ENCODE results near the gene PTPN5.
A peak's percentile ranks its signal among the peaks of the same experiment; 100 is the strongest.

PTPN5 gene

DNA sequence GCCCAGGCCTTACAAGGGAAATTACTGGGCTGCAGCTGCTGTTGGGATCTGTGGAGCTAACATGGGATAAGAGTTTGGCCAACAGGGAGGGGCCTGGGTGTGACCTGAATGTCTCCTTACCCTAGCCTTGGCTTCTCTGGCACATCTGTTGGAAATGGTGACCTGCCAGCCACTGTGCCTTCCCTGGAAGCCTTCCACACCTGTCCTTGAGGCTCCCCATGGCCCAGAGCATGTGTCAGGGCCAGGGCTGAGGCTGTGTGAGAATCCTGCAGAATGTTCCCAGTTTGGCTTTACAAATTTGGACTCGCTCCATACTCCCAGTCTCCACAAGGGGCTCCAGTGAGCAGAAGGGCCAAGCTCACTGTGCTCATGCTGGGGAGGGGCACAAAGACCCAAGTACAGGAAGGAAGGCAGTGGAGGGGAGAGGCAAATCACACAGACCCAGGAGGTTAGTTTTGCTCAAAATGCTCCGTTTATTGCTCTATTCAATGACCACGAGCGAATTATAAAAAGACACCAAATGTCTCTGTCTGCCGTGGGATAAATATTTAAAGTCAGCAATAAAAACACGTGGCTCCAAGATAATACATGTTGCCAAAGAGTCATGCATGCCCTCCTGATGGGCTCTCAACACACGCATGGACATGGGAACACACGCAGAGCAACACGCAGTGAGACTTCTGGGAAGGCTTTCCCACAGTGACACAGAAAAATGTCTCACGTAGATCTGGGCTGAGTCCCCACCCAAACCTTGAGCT is 63.9 kb downstream of the PTPN5 start:
- Histone ChIP-seq H3K27me3 (ENCODE audit: insufficient read depth, low read depth, severe bottlenecking) (no peaks in the 10 kb centered on the region), H3K27ac (no peak overlapping the region), H3K9me3 (ENCODE audit: severe bottlenecking) (no peaks in the 10 kb centered on the region), H3K4me3 (ENCODE audit: low read depth, low read length) (no peak overlapping the region), H3K36me3 (no peaks in the 10 kb centered on the region)
- DNase-seq: peak; percentile 67
- TF ChIP-seq, protein P1, sequence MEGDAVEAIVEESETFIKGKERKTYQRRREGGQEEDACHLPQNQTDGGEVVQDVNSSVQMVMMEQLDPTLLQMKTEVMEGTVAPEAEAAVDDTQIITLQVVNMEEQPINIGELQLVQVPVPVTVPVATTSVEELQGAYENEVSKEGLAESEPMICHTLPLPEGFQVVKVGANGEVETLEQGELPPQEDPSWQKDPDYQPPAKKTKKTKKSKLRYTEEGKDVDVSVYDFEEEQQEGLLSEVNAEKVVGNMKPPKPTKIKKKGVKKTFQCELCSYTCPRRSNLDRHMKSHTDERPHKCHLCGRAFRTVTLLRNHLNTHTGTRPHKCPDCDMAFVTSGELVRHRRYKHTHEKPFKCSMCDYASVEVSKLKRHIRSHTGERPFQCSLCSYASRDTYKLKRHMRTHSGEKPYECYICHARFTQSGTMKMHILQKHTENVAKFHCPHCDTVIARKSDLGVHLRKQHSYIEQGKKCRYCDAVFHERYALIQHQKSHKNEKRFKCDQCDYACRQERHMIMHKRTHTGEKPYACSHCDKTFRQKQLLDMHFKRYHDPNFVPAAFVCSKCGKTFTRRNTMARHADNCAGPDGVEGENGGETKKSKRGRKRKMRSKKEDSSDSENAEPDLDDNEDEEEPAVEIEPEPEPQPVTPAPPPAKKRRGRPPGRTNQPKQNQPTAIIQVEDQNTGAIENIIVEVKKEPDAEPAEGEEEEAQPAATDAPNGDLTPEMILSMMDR (IDR thresholded peaks at IDR 0.05; ENCODE audit: low read depth, low read length): peak; percentile 87

DNA sequence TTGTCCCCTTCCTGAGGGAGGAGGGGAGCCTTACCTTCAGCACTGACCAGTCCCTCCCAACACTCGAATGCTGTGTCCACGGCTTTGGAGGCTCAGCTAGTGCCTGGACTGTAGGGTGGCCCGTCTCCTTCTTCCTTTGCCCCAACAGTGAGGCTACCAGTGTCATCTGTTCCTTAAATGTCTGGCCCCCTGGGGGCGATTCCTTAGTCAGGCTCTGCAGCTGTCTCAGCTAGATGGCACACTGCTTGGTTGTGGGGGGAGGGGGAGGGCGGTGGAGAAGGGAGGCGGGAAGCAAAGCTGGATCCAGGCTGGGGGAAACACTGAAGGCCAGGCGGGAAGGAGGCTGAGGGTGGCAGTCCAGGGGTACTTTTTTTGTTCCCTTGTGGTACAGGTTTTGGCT is 65.6 kb downstream of the PTPN5 start, which contains the start of gene IGSF22:
Gene IGSF22, minus strand, starts transcription at position 149 of the 400 bp plus-strand sequence. CDS start 1,952 bp downstream, outside the sequence.
- Histone ChIP-seq H3K9me3 (ENCODE audit: severe bottlenecking) (no peaks in the 10 kb centered on the region), H3K36me3 (no peaks in the 10 kb centered on the region), H3K27ac (no peak within 1 kb of the TSS), H3K27me3 (ENCODE audit: insufficient read depth, low read depth, severe bottlenecking) (no peaks in the 10 kb centered on the region), H3K4me3 (ENCODE audit: low read depth, low read length) (no peak within 1 kb of the TSS)
- peak; percentile 55 for DNase-seq
- TF ChIP-seq, protein P1 (IDR thresholded peaks at IDR 0.05; ENCODE audit: low read depth, low read length): 0 out of 2 replicates have a peak, but pooled peaks have one; percentile 8

DNA sequence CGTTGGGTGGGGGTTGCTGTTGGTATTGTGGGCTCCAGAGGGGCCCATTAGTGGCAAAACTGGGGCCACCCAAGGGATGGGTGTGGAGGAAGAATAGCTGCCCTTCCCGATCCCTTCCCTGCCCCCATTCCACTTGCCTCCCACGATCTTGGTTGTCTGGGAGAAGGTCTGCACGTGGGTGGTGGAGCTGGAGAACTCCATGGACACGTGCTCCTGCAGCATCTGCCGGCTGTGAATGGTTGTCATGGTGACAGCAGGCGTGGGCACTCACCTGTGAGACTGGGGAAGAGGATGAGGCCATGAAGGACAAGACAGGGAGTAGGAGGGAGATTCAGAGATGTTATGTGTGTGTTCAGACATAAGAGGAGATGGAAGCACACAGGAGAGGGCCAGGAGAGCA is 67.6 kb downstream of the PTPN5 start:
- peak overlapping the region; percentile 72 for H3K27ac ChIP-seq
- no peaks in the 10 kb centered on the region for H3K9me3 ChIP-seq (ENCODE audit: severe bottlenecking)
- no peaks in the 10 kb centered on the region for H3K27me3 ChIP-seq (ENCODE audit: insufficient read depth, low read depth, severe bottlenecking)
- DNase-seq: peak; percentile 60
- no peak overlapping the region for H3K4me3 ChIP-seq (ENCODE audit: low read depth, low read length)
- H3K36me3 ChIP-seq: no peaks in the 10 kb centered on the region
- TF ChIP-seq, protein P1 (IDR thresholded peaks at IDR 0.05; ENCODE audit: low read depth, low read length): no peak

DNA sequence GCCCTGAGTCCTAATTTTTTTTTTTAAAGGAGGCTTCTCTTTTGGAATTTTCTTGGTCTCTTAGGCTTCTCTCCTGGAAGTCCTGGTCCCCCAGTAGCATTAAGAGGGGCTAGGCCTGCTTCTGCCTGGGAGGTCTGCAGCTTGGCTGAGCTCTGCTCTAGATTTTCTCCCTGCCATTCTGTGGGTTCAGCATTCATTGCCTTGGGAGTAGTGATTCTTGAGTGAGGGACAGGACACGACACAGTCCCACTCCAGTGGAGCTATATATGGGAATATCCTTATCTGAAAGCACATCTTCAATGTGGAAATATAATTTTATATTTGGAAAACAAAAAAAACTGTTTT is 69.3 kb downstream of the PTPN5 start:
- H3K27ac ChIP-seq: no peak overlapping the region
- H3K4me3 ChIP-seq (ENCODE audit: low read depth, low read length): no peak overlapping the region; the same call in 1 of the 2 replicates
- H3K9me3 ChIP-seq (ENCODE audit: severe bottlenecking): no peaks in the 10 kb centered on the region
- H3K36me3 ChIP-seq: no peaks in the 10 kb centered on the region
- no peaks in the 10 kb centered on the region for H3K27me3 ChIP-seq (ENCODE audit: insufficient read depth, low read depth, severe bottlenecking)
- TF ChIP-seq, protein P1 (IDR thresholded peaks at IDR 0.05; ENCODE audit: low read depth, low read length): no peak
- no peak for DNase-seq

DNA sequence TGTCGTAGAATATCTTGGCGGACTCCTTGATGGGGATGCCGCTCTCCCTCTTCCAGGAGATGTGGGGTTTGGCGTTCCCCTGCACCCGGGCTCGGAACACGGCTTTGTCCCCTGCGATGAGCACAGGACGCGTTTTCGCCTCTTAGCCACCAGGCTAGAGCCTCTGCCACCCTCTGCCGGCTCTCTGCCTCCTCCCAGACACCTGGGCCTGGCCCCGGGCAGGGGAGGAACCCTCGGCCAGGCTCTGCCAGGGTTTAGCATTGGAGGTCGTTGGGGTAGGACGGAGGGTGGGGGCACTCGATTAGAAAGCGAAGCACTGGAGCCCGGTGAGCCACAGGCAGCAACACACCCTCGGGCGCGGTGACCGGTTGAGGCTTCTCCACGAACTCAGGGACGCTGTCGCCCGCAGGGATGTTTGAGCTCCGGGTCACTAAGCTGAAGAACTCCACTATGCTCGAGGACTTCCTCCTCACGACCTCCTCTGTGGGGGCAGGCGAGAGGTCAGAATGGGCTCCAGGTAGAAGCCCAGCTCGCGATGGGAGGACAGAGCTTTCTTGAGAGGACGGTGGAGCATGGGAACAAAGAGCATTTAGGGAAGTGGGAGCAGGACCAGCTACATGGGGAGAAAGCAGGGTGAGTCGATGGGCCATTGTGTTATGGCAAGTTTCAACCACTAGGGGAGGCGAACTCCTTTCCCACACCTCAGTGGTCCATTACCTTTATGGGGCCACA is 69.9 kb downstream of the PTPN5 start:
- H3K27me3 ChIP-seq (ENCODE audit: insufficient read depth, low read depth, severe bottlenecking): no peaks in the 10 kb centered on the region
- DNase-seq: peak; percentile 51
- peak overlapping the region; percentile 57 for H3K4me3 ChIP-seq (ENCODE audit: low read depth, low read length)
- H3K27ac ChIP-seq: peak overlapping the region; percentile 64
- no peaks in the 10 kb centered on the region for H3K9me3 ChIP-seq (ENCODE audit: severe bottlenecking)
- no peaks in the 10 kb centered on the region for H3K36me3 ChIP-seq
- TF ChIP-seq, protein P1 (IDR thresholded peaks at IDR 0.05; ENCODE audit: low read depth, low read length): peak; percentile 87
